ENCODE results near the gene HIVEP3.

HIVEP3 gene

DNA sequence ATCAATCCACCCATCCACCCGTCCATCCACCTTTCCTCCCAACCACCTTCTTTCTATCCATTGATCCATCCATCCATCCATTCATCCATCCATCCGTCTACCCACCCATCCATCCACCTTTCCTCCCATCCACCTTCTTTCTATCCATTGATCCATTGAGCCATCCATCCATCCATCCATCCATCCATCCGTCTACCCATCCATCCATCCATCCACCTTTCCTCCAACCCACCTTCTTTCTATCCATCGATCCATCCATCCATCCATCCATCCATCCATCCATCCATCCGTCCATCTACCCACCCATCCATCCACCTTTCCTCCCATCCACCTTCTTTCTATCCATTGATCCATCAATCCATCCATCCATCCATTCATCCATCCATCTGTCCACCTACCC, 429.2 kb downstream of the HIVEP3 start:
- no peak for DNase-seq

DNA sequence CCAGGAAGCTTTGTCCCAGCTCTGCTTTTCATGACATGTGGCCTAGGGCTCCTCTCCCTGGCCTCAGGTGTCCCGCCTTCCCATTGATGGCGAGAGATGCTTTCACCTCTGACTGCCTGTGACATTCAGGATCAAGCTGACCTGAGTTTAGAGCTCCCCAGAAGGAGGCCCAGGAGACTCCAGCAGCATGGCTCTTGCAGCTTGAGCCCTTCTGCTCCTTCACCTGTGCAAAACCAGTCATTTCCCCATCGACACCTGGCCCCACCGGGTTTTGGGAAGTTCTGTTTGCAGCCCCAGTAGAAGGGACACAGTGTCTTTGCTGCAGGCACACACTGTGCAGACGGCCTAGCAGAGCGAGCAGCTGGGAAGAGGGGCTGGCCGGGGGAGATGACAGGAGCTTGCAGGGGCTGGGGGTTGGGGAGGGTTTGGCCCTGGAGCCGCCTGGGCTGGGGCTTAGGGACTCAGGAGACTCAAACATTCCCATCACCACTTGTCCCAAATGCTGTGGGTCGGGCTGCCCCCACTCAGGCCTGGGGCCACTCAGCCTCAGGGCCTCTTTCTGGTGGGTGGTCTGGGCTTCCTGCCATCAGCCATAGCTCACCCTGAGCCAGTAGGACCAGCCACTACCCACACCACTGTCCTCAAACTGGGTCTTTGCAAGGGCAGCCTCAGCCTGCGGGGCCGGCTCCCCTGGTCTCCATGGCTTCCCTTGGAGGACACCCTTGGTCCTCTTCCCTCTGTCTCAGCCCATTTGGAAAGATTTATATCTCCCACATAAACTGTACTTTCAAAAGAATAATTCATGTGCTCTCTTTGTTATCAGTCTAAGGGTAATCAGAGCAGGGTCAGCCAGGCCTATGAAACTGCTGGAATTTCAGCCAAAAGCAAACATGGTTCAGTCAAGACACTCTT, 430.4 kb downstream of the HIVEP3 start:
- DNase-seq, result no peak

DNA sequence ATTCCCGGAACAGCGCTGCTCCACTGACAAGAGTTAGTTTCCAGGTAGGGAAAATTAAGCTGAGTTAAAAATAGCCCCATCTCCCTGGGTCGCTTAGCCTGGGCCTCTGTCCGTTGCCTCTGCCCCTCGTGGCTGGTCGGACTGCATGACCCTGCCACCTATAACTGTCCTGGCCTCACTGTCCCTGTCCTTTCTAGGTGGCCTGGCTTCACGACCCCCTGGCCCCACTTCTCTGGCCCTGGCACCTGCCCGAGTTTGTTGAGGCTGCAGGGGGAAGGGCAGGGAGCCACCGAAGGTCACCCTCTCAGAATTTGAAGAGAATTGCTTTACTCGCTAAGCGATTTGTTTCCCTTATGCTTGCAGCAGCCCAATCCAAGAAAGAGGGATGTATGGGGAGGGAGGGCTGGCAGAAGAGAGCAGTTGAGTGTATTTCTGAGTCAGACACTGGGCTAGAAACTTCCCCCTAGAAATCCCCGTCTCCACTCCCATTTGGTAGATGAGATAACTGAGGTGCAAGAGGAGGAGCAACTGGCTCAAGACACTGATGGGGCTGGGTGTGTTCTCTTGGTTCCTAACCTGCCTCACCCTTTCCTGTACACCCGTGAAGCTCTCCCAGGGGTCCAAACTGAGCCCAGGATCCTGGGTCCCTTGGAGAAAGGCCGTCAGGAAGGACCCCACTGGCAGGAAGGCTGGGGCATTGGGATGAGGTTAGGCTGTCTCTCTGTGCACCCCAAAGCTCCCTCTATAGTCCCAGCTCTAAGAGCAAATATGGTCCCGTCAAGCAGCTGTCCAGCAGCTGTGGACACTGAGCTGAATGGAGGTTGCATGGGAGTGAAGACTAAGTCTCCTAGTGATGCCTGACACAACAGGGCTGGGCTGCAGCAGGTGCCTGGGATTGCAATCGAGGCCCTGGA, 431.3 kb downstream of the HIVEP3 start:
- DNase-seq, result no peak

DNA sequence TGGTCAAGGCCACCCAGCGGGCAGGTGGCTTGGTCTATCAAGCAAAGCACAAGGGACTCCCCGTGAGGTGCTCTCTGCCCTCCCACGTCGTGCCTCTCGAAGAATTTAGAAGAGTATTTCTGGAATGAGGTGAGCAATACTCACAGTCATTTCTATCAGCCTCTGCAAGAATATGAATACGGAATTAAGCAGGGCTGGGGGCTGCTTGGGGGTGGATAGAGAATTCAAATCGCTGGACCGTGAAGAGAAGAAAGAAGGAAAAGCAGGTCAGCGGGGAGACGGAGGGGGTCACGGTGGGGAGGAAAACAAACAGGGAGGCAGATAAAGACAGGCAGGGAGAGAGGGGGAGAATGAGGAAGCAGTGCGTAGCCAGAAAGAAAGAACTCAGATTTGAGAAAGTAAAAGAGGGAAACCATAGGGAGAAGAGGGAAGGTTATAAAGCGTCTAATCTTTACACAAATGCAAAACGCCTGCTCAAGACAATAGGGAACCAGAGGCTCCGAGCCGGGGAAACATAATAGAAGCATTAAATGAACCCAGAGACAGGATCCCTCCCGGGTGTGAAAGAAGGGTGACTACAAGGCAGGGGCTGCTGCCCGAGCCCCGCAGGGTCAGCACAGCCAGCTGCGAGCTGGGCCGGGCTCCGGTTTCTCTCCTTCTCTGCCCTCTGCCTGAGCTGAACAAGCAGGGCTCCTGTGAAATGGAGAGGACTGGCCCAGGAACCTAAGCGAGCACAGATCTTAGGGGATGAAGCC, 432.2 kb downstream of the HIVEP3 start:
- no peak for DNase-seq

DNA sequence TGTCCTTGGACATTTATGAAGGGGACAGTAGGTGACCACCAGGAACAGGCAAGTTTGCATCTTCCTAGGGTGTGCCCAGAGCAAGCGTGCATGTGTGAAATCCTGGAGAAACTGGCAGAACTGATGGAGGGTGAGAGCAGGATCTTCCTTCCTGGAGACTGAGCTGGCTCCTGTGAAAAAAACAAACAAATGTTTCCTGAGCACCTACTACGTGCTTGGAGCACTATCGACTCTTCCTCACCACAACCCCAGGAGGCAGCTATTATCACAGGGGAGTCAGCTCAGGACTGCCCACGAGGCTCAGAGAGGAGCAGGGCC, 432.7 kb downstream of the HIVEP3 start:
- DNase-seq, result no peak

DNA sequence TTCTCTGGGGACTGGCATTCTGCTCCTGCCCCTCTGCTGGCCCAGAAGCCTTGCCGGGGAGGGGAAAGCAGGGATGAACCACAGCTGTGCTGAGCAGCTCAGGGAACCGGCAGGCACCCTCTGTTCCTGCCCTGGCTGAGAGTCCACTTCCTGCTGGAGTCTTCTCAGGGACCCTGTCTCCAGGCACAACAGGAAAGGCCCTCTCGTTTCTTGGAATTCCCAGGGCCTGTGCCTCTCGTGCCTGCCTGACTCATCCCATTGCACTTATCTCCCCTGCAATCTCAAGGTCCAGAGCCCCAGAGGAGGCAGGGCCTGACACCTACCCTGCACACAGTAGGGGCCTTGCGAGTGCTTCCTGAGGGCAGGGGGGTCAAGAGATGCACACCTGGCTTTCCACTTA, 433.1 kb downstream of the HIVEP3 start:
- no peak for DNase-seq

DNA sequence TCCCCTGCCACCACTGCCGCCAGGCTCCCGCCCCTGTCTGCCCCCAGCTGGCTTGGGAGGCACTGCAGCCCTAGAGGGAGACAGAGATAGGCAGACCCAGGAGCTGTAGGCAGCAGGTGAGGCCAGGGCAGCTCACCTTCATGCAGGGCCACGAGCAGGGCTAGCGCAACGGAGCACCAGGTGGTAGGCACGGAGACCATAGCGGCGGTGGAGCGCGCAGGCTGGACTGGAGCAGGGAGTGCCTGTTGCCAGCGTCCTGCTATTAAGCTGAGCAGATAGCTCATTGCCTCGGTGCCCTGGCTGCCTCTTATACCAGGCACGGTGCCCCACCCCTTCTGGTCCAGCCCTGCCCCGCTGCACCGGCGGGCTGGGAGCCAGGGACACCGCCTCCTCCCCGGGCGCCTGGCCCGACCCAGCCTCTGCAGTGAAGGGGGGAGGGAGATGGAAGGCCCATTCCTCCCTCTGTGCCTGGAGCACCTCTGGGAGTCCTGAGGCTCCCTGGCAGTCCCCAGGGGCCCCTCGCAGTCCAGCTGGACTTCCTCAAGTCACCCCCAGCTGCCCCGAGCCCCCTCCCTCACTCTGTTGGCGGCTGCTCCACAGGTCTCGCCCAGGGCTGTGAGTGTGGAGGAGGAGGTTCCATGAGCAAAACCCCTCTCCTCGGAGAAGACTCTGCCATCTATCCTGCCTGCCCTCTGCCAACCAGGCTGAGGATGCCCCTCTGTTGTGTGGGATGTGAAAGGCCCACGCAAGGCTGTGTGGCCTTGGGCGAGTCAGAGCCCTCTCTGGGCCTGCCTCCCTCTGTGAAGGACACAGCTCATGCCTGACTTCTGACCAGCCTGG, 434.1 kb downstream of the HIVEP3 start, which contains the start of gene EDN2:
EDN2 (minus strand) TSS at position 282 of the 840 bp plus-strand sequence; CDS start at position 200, 82 bp downstream.
- DNase-seq, result no peak

DNA sequence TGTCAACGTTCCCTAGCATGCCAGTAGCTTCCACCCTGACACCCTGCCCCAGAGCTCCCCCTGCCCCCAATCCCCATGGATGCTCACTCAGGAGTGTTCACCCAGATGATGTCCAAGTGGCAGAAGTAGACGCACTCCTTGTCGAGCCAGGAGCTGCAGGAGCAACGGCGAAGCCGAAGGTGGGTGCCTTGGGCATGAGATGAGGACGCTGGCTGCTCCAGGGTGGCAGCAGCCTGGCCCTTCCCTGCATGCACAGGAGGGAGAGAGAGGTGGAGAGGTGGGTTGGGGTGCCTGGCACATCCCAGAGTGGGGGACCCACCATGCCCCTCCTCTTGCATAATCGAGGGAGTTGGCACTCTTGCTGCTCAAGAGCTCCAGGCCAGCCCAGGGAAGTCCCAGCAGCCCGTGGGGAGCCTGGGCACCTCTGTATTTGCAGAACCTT, 434.7 kb downstream of the HIVEP3 start:
- DNase-seq, result no peak

DNA sequence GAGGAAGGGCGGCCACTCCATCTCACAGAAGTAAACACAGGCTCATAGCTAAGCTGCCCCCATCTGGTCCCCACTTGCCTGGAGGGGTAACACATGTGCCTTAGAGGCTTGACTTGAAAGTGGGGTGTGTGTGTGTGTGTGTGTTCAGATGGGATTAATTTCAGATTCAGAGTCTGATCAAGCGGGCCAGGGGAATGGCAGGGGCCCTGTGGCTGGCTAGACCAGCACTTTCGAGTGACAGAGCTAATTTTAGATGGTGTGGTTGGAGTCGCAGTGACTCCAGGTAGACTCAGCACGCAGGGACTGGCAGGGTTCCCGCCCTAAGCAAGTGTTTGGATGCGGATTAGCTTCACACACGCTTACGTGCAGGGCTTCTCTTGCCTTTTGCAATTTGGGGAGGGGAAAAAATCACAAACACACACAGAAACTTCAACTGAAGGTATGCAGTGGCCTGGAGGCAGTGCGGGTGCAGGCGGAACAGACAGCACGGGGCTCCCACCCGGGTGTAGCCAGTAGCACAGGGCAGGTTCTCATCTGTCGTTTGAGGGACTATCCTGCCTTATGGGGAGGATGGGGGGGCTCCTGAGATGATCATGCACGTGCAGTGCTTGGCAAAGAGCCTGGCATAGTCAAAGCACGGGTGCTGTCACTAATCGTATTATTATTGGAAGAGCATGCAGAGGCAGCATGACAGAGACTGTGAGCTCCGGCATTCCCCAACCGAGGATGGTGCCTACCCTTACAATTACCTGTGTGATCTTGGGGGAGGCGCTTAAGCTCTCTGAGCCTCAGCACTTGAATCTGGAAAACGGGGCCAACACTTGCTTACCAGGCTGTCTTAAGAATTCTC, 435.5 kb downstream of the HIVEP3 start:
- DNase-seq, result no peak

DNA sequence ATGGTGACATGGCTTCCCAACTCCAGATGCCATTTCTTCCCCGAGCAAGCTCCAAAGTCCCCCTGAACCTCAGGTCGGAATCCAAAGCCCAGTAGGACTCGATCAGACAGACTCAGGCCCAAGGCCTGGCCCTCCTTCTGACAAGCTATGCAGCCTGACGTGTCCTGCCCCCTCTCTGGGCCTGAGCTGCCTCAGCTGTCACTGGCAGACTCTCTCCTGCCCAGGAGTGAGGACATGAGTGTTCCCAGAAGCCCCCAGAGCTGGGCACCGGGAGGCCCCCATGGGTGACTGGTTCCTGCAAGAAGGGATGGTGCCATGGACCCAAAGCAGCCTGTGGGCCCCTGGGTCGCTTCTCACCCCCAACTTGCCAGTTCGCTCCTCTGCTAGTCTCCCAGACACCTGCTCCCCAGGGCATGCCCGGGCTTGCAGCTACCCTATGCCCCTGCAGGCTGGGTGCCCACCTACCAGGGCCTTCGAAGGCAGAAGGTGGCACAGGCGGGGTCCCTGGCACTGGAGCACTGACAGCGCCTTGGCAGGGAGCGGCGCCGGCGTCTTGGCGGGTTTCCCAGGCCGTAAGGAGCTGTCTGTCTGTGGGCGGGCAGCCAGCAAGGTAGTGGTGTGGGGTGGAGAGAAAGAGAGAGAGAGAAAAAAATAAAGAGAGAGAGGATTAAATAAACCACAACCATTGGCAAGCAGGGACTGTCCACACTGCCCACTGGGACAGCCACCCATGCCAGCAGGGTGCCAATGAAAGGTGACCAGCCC, 436.5 kb downstream of the HIVEP3 start:
- peak; percentile 19 to 40 for DNase-seq

DNA sequence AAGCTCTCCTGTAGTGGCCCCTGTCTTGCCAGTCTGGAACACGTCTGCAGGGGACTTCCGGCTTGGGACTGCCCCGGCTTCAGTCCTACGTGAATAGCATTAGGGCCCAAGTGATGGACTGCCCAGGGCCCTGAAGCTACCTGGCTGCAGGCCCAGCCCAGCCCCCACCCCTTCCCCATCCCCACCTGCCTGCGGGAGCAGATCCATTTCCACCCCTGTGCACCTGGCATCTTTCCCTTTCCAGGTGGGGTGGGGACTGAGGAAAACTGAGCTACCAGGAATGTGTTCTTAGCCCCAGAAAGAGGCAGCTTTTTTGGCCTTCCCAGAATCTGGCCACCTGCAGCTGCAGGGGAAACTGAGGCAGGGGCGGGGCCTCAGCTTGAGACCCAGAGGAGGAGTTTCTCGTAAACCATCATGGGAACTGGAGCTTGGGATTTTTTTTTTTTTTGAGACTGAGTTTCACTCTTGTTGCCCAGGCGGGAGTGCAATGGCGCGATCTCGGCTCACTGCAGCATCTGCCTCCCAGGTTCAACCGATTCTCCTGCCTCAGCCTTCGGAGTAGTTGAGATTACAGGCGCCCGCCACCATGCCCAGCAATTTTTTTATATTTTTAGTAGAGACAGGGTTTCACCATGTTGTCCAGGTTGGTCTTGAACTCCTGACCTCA, 437.5 kb downstream of the HIVEP3 start:
- no peak for DNase-seq

DNA sequence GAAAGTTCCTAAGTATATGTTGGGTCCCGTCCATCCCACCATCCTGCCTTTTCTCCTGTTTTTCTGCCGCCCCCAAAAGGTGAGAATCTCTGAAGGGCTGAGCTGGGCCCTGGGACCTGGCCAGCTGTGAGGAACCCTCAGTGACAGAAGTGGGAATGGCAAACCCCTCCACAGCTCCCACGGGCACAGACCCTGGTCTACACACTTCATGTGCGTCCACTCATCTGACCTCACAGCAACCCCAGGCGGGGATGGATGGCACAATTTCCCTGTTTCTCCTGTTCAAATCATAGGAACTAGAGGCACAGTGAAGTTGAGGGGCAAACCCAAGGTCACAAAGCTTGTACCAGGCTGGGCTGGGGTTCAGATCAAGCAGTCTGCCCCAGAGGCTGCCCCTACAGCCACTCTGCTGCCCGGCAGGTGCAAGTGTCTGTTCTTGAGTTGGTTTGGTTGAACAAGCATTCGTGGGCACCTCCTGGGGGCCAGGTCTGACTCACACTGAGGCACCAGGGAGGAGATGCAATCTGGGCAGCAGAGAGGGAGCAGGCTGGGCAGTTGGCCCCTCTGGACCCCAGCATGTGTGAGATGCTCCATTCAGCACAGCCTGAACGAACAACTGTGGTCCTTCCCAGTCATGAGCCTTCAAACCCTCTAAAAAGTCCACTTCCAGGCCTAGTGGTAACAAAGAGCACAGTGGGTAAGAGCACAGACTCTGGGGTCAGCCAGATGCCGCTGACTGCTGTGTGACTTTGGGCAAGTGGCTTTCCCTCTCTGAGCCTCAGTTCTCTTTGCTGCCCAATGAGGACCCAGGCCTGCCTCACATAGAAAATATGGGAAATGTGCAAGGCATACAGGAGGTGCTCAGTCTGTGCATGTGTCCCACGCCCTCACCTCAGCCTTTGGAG, 438.3 kb downstream of the HIVEP3 start:
- DNase-seq, result no peak

DNA sequence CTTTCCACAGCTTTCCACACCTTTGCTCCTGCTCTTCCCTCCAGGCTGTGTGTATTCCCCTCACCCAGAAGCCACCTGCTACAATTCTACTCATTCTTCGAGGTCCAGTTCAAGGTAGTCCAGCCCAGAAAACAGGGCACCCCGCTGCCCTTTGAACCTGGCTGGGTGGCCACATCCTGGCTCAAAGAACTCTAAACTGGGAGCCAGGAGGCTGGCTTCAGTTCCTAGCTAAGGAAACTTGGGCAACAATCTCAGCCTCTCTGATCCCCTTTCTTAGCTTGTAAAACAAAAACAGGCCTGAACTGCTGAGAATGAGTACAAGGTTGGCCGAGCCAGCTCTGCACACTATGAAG, 438.9 kb downstream of the HIVEP3 start:
- DNase-seq, result no peak

DNA sequence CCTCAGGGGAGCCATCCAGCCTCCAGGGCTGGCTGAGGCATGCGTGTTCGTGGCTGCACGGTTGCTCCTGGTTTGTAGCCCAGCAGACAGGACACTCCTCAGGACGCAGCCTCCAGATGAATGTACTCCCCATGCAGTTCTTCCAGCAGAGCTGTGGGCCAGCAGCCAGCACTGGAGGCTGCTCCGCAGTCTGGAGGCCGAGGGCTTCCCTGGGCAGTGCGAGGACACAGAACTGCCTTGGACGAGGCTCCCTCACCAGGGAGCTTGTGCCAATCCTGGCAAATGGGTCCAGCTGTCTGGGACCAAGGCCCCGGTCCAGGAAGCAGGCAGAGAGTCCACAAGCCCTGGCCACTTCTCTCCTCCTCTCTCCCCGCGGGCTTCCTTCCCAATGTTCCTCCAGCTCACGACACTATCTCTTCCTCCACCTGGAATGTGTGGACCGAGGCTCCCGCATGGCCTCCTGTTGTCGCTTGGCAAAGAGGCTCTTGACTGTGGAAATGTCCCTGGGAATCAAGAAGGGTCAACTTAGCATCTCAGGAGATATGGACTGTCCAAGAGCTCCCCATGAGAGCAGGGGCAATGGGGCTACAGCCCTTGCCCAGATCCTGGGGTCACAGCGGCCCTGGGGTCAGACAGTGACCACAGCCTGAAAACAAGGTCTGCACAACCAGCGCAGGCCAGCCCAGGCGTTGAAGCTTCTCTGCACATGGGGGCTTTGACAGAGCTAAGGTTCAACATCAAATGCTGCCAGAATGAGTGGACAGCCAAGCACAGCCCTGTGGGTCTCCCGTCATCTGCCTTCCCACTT, 439.5 kb downstream of the HIVEP3 start:
- DNase-seq, result peak in 1 of 2 experiments; percentile 27

DNA sequence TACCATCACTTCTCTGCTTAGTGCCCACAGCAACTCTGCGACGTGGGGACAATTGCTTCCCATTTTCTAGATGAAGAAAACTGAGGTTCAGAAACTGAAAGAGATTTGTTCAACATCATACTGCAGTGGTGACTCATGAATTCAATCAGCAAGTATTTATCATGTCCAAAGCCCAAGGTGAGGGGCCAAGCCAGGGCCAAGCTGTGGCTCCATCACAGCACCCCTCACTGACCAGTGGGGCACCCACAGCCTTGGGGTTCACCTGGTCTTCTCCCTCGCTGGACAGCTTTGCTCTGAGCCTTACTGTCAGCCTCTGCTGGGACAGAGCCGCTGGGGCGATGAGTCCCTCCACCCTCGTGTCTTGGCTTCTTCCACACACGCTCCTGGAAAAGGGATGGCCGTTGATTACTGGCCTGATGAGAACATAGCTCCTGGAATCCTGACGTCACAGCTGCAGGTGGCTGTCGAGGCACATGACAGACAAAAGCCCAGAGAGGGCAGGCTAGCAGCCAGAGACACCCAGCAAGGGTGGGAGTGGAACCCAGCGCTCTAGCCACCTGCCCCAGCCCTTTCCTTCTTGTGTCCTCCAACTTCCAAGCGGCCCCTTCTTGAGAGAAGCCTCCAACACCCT, 440.5 kb downstream of the HIVEP3 start:
- DNase-seq, result no peak

DNA sequence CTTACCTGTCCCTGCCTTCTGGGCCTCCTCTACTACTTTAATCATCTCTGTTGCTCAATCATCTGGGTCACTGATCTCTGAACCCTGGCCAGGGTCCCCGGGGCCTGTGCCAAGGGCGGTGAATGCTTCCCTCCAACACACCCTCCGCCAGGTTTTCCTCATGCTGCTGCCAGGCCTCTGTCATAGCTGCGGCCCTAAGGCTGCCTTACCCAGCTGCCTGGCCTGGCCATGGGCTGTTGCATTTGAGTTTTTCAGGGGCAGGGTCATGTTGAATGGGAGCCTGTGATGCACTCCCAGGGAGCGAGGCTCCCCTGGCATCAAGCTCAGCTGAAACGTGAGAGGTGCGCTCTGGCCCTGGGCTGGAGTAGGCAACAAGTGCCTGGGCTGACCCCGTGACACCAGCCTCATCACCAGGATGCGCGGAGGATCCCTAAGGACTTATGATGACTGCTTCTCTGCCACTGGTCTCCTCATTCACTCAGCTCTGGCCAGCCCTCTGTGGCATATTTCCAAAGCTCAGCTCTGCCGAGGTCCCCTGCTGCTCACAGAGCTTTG, 441.8 kb downstream of the HIVEP3 start:
- no peak for DNase-seq
